HCT116 (cell line): ENCODE measurements around the gene POMGNT1.

Experiments used
- EZH2 ChIP-seq: fragments of 200-600 bp; sonication (generic); IDR thresholded peaks from 2 replicates; pipeline ENCODE4 v1.6.1; 2017; ENCODE audit warnings: antibody characterized with exemption, mixed run types
- JUND ChIP-seq: IDR thresholded peaks from 2 replicates; pipeline ENCODE4 v1.6.1; 2012
- POLR2A ChIP-seq: IDR thresholded peaks from 2 replicates; pipeline ENCODE4 v1.7.0; 2011; ENCODE audit warnings: borderline replicate concordance; ENCODE audit not compliant: insufficient read depth, insufficient read length; ENCODE audit errors: extremely low read depth
- SIN3A ChIP-seq: IDR thresholded peaks from 2 replicates; pipeline ENCODE4 v1.6.1; 2012; ENCODE audit warnings: low read depth
- SRF ChIP-seq: IDR thresholded peaks from 2 replicates; pipeline ENCODE4 v1.6.1; 2012; ENCODE audit warnings: low read depth
- YY1 ChIP-seq: IDR thresholded peaks from 2 replicates; pipeline ENCODE4 v1.6.1; 2011; ENCODE audit warnings: low read length, low read depth, moderate library complexity, mild to moderate bottlenecking; ENCODE audit not compliant: insufficient replicate concordance; ENCODE audit errors: extremely low read depth
- ZFX ChIP-seq: fragments of 450-650 bp; IDR thresholded peaks from 2 replicates; pipeline ENCODE4 v1.6.1; 2017
- ZNF274 ChIP-seq: fragments of 200-500 bp; sonication (Bioruptor generic); IDR thresholded peaks from 2 replicates; pipeline ENCODE4 v1.6.1; 2014; ENCODE audit warnings: mild to moderate bottlenecking, low read depth, low read length, inconsistent platforms
- TF ChIP-seq, protein P1 (sequence below), 3 experiments: fragments of 200-600 bp in 1 of 3; sonication (generic) in 1 of 3; IDR thresholded peaks in 2 of 3; conservative IDR thresholded peaks in 1 of 3; 2 replicates each; pipeline ENCODE4 v1.5.1; 2012 to 2017; ENCODE audit warnings: low read depth in 2 of 3, low read length in 2 of 3, antibody characterized with exemption in 1 of 3, borderline replicate concordance in 1 of 3, control low read depth in 1 of 3, mild to moderate bottlenecking in 1 of 3, mixed read lengths in 1 of 3, mixed run types in 1 of 3, moderate library complexity in 1 of 3; ENCODE audit not compliant: insufficient read depth in 1 of 3
- TF ChIP-seq, protein P2 (sequence below): IDR thresholded peaks from 2 replicates; pipeline ENCODE4 v1.6.1; 2011; ENCODE audit warnings: mild to moderate bottlenecking, low read length, moderate library complexity; ENCODE audit not compliant: insufficient replicate concordance; ENCODE audit errors: extremely low read depth
- TF ChIP-seq, protein P3 (sequence below): IDR thresholded peaks from 2 replicates; pipeline ENCODE4 v1.6.1; 2012; ENCODE audit warnings: low read depth

DNA sequence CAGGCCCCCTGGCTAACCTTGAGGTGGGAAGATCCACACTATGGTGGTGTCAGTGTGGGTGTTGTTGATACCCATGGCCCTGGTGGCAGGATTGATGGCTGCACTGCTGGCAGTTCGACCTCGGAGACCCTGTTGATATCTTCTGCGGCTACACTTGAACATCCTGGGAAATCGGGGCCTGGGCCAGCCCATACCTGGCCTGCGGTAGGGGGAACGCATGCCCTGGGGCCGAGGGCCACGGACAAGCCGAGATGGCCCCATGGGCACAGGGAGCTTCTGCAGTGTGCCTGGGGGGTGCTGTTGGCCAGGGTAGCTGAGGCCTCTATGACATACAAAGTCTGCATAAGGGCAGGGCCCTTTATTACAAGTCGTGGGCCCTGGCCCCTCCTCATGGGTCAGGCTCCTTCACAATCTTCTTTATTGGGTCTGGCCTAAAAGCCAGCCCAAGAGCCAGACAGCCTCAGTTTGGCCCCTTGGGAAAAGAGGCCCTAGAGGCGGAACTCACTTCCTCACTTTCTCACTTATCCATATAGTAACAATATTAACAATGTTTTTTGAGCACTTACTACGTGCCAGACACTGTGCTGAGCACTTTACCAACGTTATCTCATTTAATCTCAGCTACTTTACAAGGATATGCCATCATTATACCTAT is 21.9 kb downstream of the POMGNT1 start, which contains the start of gene P3R3URF:
- TF ChIP-seq, protein P1, sequence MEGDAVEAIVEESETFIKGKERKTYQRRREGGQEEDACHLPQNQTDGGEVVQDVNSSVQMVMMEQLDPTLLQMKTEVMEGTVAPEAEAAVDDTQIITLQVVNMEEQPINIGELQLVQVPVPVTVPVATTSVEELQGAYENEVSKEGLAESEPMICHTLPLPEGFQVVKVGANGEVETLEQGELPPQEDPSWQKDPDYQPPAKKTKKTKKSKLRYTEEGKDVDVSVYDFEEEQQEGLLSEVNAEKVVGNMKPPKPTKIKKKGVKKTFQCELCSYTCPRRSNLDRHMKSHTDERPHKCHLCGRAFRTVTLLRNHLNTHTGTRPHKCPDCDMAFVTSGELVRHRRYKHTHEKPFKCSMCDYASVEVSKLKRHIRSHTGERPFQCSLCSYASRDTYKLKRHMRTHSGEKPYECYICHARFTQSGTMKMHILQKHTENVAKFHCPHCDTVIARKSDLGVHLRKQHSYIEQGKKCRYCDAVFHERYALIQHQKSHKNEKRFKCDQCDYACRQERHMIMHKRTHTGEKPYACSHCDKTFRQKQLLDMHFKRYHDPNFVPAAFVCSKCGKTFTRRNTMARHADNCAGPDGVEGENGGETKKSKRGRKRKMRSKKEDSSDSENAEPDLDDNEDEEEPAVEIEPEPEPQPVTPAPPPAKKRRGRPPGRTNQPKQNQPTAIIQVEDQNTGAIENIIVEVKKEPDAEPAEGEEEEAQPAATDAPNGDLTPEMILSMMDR (IDR thresholded peaks at IDR 0.05 in 2 of 3, conservative IDR thresholded peaks at IDR 0.05 in 1 of 3; ENCODE audit: borderline replicate concordance in 1 of 3, insufficient read depth in 1 of 3, low read depth in 2 of 3, low read length in 2 of 3), result no peak
- TF ChIP-seq POLR2A, result no peak
- no peak for TF ChIP-seq SIN3A
- no peak for TF ChIP-seq ZNF274
- no peak for TF ChIP-seq EZH2
- no peak for TF ChIP-seq ZFX
- TF ChIP-seq, protein P2, sequence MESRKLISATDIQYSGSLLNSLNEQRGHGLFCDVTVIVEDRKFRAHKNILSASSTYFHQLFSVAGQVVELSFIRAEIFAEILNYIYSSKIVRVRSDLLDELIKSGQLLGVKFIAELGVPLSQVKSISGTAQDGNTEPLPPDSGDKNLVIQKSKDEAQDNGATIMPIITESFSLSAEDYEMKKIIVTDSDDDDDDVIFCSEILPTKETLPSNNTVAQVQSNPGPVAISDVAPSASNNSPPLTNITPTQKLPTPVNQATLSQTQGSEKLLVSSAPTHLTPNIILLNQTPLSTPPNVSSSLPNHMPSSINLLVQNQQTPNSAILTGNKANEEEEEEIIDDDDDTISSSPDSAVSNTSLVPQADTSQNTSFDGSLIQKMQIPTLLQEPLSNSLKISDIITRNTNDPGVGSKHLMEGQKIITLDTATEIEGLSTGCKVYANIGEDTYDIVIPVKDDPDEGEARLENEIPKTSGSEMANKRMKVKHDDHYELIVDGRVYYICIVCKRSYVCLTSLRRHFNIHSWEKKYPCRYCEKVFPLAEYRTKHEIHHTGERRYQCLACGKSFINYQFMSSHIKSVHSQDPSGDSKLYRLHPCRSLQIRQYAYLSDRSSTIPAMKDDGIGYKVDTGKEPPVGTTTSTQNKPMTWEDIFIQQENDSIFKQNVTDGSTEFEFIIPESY, result no peak
- no peak for TF ChIP-seq YY1
- TF ChIP-seq JUND, result no peak
- no peak for TF ChIP-seq SRF
- TF ChIP-seq, protein P3, sequence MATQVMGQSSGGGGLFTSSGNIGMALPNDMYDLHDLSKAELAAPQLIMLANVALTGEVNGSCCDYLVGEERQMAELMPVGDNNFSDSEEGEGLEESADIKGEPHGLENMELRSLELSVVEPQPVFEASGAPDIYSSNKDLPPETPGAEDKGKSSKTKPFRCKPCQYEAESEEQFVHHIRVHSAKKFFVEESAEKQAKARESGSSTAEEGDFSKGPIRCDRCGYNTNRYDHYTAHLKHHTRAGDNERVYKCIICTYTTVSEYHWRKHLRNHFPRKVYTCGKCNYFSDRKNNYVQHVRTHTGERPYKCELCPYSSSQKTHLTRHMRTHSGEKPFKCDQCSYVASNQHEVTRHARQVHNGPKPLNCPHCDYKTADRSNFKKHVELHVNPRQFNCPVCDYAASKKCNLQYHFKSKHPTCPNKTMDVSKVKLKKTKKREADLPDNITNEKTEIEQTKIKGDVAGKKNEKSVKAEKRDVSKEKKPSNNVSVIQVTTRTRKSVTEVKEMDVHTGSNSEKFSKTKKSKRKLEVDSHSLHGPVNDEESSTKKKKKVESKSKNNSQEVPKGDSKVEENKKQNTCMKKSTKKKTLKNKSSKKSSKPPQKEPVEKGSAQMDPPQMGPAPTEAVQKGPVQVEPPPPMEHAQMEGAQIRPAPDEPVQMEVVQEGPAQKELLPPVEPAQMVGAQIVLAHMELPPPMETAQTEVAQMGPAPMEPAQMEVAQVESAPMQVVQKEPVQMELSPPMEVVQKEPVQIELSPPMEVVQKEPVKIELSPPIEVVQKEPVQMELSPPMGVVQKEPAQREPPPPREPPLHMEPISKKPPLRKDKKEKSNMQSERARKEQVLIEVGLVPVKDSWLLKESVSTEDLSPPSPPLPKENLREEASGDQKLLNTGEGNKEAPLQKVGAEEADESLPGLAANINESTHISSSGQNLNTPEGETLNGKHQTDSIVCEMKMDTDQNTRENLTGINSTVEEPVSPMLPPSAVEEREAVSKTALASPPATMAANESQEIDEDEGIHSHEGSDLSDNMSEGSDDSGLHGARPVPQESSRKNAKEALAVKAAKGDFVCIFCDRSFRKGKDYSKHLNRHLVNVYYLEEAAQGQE, result no peak
